Smooth muscle cell (in vitro differentiated cells): Measurements from ENCODE around the gene SBK3. TPM values are rescaled to one million over a fixed set of nuclear protein-coding genes. Genes with fewer than 3 reads are reported as not detected.

Experiments
- DNase-seq: peaks from one replicate; lab custom pipeline; 2025; ENCODE audit not compliant: unreplicated experiment; lab: John Stamatoyannopoulos, UW
- H2AFZ ChIP-seq: fragments of 200-600 bp; sonication (generic); 2 replicates; pipeline ENCODE4 v1.6.0; 2016; ENCODE audit warnings: antibody characterized with exemption, low read depth, mild to moderate bottlenecking
- H3F3A ChIP-seq: fragments of 200-600 bp; sonication (generic); 2 replicates; pipeline ENCODE4 v1.6.0; 2017; ENCODE audit warnings: antibody characterized with exemption, low read depth
- H3K27ac ChIP-seq: fragments of 200-600 bp; sonication (generic); 2 replicates; pipeline ENCODE4 v1.5.1; 2016; ENCODE audit warnings: low read depth, mild to moderate bottlenecking
- H3K27me3 ChIP-seq: fragments of 200-600 bp; sonication (generic); 2 replicates; pipeline ENCODE4 v1.6.1; 2016; ENCODE audit warnings: low read depth, mild to moderate bottlenecking
- H3K36me3 ChIP-seq: fragments of 200-600 bp; sonication (generic); 2 replicates; pipeline ENCODE4 v1.5.1; 2016; ENCODE audit warnings: low read depth
- H3K4me1 ChIP-seq: fragments of 200-600 bp; sonication (generic); 2 replicates; pipeline ENCODE4 v1.5.1; 2016; ENCODE audit warnings: low read depth
- H3K4me2 ChIP-seq: fragments of 200-600 bp; sonication (generic); 2 replicates; pipeline ENCODE4 v1.6.0; 2016; ENCODE audit warnings: mild to moderate bottlenecking
- H3K4me3 ChIP-seq: fragments of 200-600 bp; sonication (generic); 2 replicates; pipeline ENCODE4 v1.5.1; 2016; ENCODE audit warnings: mild to moderate bottlenecking
- H3K79me2 ChIP-seq: fragments of 200-600 bp; sonication (generic); 2 replicates; pipeline ENCODE4 v1.6.0; 2016; ENCODE audit warnings: low read depth, mild to moderate bottlenecking
- H3K9ac ChIP-seq: fragments of 200-600 bp; sonication (generic); 2 replicates; pipeline ENCODE4 v1.6.0; 2016; ENCODE audit warnings: low read depth
- H3K9me3 ChIP-seq: fragments of 200-600 bp; sonication (generic); replicated peaks from 2 replicates; pipeline ENCODE4 v1.5.1; 2016; ENCODE audit warnings: low read depth
- H4K20me1 ChIP-seq: fragments of 200-600 bp; sonication (generic); 2 replicates; pipeline ENCODE4 v1.6.0; 2016; ENCODE audit warnings: low read depth
- WGBS: methylation state at CpG from one replicate; pipeline ENCODE4 v1.1.7; 2016; ENCODE audit warnings: low lambda C conversion rate; 5-methylcytosine and 5-hydroxymethylcytosine counted together
- polyA plus RNA-seq: library from polyadenylated mRNA; unstranded; fragments of >200 nt; fragmentation: Nextera tagmentation; extraction: Ambion mirVana; gene quantifications from 2 replicates; pipeline ENCODE4 v1.2.1, GENCODE V29; 2016
- total RNA-seq: library from RNA; depleted of rRNA; stranded (reverse); fragments of >200 nt; gene quantifications from 2 replicates; pipeline ENCODE4 v1.2.3, GENCODE V29; 2014
- TF ChIP-seq, protein P1 (sequence below): fragments of 200-600 bp; sonication (generic); IDR thresholded peaks from 2 replicates; pipeline ENCODE4 v1.5.1; 2017; ENCODE audit warnings: borderline replicate concordance, mild to moderate bottlenecking, antibody characterized with exemption; ENCODE audit not compliant: insufficient read depth, poor library complexity, severe bottlenecking

SBK3 gene
- total and polyA plus RNA-seq, 2 experiments from 2014 or later, result not detected

DNA sequence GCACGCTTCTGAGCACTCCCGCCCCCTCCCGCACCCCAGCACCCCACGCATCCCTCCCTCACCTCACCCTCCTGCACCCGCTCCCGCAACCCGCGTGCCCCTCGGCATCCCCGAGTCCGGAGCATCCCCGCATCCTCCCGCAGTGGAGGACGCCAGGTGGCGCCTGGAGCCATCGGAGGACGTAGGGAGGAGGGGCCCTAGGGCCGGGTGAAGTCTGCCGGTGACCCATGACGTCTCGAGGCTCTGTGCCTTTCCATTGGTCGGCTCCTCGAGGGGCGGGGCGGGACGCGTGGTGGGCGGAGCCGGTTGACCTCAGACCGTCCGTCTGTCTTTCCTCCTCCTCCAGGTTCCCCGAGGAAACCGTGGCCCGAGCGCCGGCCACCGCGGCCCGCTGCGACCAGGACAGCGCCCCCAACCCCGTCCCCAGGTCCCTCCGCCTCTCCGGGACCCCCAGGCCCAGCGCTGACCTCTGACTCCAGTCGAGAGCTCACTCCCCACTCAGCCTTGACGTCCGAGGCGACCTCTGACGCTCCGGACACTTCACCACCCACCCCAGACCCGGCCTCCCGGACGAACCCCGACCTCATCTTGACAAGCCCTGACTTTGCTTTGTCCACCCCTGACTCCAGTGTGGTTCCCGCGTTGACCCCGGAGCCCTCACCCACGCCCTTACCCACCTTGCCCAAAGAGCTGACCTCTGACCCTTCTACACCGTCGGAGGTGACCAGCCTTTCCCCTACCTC, 28.3 kb downstream of the SBK3 start:
- Histone ChIP-seq H4K20me1 (no peaks in the 10 kb centered on the region), H2AFZ (peak overlapping the region; percentile 72), H3K4me3 (peak overlapping the region; percentile 53), H3K27me3 (no peaks in the 10 kb centered on the region), H3K27ac (peak overlapping the region; percentile 52), H3K4me1 (no peaks in the 10 kb centered on the region), H3K9ac (peak overlapping the region; percentile 84), H3K4me2 (peak overlapping the region; percentile 89), H3K36me3 (no peaks in the 10 kb centered on the region), H3F3A (no peaks in the 10 kb centered on the region), H3K79me2 (no peaks in the 10 kb centered on the region), H3K9me3 (no peaks in the 10 kb centered on the region)
- TF ChIP-seq, protein P1, sequence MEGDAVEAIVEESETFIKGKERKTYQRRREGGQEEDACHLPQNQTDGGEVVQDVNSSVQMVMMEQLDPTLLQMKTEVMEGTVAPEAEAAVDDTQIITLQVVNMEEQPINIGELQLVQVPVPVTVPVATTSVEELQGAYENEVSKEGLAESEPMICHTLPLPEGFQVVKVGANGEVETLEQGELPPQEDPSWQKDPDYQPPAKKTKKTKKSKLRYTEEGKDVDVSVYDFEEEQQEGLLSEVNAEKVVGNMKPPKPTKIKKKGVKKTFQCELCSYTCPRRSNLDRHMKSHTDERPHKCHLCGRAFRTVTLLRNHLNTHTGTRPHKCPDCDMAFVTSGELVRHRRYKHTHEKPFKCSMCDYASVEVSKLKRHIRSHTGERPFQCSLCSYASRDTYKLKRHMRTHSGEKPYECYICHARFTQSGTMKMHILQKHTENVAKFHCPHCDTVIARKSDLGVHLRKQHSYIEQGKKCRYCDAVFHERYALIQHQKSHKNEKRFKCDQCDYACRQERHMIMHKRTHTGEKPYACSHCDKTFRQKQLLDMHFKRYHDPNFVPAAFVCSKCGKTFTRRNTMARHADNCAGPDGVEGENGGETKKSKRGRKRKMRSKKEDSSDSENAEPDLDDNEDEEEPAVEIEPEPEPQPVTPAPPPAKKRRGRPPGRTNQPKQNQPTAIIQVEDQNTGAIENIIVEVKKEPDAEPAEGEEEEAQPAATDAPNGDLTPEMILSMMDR, result peak; percentile 85
- DNase-seq, result peak; percentile 78
- WGBS, result 27% methylated on average over 45 of the region's 61 CpGs

DNA sequence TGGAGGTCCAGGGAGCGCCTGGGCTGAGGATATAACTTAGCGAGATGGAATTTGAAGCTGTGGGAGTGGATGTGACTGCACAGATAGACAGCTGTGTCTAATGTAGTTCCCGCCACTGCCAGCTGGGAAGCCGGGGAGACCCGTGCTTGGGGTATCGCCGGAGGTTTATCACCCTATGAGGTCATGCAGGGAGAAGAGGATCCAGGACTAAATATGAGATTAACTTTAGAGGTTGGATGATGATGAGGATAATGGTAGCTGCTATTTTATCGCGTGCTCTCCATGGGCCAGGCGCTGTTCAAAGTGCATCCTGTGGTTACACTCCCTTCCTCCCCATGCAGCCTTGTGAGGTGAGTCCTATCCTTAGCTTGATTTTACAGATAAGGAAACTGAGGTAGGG, 37.2 kb downstream of the SBK3 start:
- Histone ChIP-seq H3K9me3 (no peaks in the 10 kb centered on the region), H3K79me2 (no peaks in the 10 kb centered on the region), H3K4me2 (no peak overlapping the region), H3K4me1 (no peaks in the 10 kb centered on the region), H3F3A (no peaks in the 10 kb centered on the region), H3K27me3 (no peaks in the 10 kb centered on the region), H4K20me1 (no peaks in the 10 kb centered on the region), H3K4me3 (no peak overlapping the region), H3K36me3 (no peaks in the 10 kb centered on the region), H2AFZ (no peak overlapping the region), H3K9ac (no peak overlapping the region), H3K27ac (no peak overlapping the region)
- TF ChIP-seq, protein P1, result no peak
- no peak for DNase-seq
- 88% methylated on average over 10 of the region's 10 CpGs for WGBS

DNA sequence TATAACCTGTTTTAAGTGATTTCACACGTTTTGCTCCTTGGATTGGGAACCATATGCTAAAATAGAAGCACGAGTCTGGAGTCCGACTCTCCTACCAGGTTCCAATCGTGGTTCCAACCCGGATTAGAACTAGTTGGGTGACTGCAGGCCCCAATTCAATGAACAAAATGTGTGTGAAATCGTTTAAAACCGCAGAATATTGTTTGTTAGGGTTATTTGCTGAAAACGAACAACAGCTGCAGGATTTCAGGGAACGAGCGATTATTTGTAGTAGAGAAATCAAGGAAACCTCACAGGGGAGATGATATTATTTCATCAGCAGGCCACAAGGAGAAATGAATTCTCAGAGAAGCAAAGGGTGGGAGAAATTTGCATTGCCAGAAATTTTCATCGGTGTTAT, 40.4 kb downstream of the SBK3 start:
- TF ChIP-seq, protein P1, result no peak
- 87% methylated on average over 11 of the region's 11 CpGs for WGBS
- no peak for DNase-seq
- no peak overlapping the region for H3K4me2 ChIP-seq
- no peak overlapping the region for H3K4me3 ChIP-seq
- no peaks in the 10 kb centered on the region for H3F3A ChIP-seq
- no peaks in the 10 kb centered on the region for H3K9me3 ChIP-seq
- H3K36me3 ChIP-seq, result no peaks in the 10 kb centered on the region
- H3K27me3 ChIP-seq, result no peaks in the 10 kb centered on the region
- no peaks in the 10 kb centered on the region for H4K20me1 ChIP-seq
- no peaks in the 10 kb centered on the region for H3K79me2 ChIP-seq
- no peak overlapping the region for H3K9ac ChIP-seq
- no peak overlapping the region for H2AFZ ChIP-seq
- H3K4me1 ChIP-seq, result no peaks in the 10 kb centered on the region
- H3K27ac ChIP-seq, result no peak overlapping the region

DNA sequence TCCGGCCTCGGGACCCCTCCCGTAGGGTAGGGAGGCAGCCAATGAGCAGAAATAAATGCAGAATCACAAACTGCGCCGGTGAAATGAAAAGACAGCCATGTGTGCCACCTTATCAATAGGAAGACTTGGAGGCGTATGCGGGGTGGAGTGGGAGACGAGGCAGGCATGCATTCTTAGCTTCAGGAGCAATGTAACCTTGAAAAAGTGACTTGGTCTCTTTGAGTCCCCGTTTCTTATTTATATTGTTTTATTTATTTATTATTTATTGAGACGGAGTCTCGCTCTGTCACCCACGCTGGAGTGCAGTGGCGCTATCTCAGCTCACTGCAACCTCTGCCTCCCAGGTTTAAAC, 41.1 kb downstream of the SBK3 start:
- Histone ChIP-seq H3K4me1 (no peaks in the 10 kb centered on the region), H3K4me2 (peak overlapping the region; percentile 90), H3K79me2 (no peaks in the 10 kb centered on the region), H3K9ac (no peak overlapping the region), H3K4me3 (peak overlapping the region; percentile 64), H3K9me3 (no peaks in the 10 kb centered on the region), H4K20me1 (no peaks in the 10 kb centered on the region), H2AFZ (no peak overlapping the region), H3F3A (no peaks in the 10 kb centered on the region), H3K36me3 (no peaks in the 10 kb centered on the region), H3K27ac (no peak overlapping the region), H3K27me3 (no peaks in the 10 kb centered on the region)
- no peak for DNase-seq
- TF ChIP-seq, protein P1, result no peak
- 48% methylated on average over 13 of the region's 13 CpGs for WGBS
